Eye (tissue), 1 donor: Measurements from ENCODE around the gene SRSF6.
"Not testable (repeated sequence)": the region's sequence is repeated elsewhere in the genome, so short reads cannot be mapped to it uniquely, and the experiment has no call there.

Source experiments
- DNase-seq: peaks from one replicate; pipeline ENCODE4 v3.0.0-alpha.2; 2015

SRSF6 gene

DNA sequence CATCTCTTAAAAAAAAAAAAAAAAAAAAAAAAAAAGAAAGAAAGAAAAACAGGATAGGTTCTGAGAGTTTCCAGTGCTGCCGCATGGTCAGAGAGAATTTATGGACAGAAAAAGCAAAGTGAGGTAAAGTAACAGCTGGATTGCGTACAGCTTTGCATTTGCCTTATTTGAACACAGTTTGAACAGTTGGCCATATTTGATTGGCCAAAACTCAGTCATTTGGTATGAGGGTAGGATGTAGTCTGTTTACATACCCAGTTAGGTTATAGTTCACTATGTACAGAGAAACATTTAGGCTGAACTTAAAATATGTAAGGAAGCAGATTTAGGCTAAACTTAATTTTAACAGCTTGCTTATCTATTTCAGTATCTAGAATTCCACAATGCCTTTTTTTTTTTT, 32.3 kb downstream of the SRSF6 start:
- DNase-seq: no peak

DNA sequence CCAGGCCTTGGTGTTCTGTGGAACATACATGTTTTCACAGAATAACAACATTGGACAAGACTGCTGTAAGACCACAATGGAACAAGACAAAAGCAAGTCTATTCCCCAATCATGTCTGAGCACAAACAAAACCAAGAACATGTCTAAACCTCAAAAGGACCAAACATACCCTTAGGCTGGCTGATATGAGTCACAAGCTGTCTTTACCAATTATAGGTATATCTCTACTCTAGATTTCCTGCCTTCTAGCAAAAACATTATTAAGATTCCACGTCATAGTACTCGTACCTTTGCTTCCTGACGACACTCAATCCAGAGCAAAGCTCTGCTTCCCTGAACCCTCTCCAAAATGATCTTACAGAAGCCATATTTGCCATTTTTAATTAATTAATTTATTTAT, 34.4 kb downstream of the SRSF6 start:
- no peak for DNase-seq

DNA sequence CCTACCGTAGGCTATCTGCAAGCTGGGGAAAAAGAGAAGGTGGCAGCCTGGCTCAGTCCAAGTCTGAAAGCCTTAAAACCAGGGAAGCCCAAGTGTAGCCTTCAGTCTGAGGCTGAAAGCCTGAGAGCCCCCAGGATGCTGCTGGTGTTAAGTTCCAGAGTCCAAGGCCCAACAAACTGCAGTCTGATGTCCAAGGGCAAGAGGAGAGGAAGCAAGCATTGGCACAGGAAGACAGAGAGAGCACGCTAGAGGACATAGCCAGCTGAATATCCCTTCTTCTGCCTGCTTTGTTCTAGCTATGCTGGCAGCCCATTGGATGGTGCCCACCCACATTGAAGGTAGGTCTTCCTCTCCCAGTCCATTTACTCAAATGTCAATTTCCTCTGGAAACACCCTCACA, 37.7 kb downstream of the SRSF6 start:
- no peak for DNase-seq

DNA sequence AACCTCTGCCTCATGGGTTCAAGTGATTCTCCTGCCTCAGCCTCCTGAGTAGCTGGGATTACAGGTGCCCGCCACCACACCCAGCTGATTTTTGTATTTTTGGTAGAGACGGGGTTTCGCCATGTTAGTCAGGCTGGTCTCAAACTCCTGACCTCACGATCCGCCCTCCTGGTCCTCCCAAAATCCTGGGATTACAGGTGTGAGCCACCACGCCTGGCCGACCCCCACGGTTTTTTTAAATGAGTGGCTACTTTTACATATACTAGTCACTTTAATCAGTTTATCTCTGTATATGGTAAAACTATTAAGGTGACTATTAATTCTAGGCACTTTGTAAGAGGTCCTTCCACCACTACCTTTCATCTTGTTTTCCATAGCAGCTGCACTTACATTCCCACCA, 44.3 kb downstream of the SRSF6 start:
- DNase-seq: not testable (repeated sequence)

DNA sequence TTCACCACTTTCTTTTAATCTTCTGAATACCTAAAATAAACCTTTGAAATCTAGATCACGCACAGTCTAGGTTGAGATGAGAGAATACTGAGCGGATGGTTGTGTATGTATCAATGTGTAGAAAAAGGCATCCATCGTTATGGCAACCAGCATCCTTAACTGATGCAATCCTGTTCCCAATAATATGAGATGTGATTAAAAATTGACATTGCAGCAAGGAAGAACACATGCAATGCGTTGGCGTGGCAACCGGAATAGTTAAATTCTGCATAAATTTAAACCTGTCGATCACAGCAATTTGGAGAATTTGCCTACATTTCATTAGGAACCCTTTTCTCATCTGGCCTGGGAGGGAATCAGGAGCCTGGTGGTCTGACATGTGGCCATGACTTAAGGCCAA, 48.5 kb downstream of the SRSF6 start:
- no peak for DNase-seq

DNA sequence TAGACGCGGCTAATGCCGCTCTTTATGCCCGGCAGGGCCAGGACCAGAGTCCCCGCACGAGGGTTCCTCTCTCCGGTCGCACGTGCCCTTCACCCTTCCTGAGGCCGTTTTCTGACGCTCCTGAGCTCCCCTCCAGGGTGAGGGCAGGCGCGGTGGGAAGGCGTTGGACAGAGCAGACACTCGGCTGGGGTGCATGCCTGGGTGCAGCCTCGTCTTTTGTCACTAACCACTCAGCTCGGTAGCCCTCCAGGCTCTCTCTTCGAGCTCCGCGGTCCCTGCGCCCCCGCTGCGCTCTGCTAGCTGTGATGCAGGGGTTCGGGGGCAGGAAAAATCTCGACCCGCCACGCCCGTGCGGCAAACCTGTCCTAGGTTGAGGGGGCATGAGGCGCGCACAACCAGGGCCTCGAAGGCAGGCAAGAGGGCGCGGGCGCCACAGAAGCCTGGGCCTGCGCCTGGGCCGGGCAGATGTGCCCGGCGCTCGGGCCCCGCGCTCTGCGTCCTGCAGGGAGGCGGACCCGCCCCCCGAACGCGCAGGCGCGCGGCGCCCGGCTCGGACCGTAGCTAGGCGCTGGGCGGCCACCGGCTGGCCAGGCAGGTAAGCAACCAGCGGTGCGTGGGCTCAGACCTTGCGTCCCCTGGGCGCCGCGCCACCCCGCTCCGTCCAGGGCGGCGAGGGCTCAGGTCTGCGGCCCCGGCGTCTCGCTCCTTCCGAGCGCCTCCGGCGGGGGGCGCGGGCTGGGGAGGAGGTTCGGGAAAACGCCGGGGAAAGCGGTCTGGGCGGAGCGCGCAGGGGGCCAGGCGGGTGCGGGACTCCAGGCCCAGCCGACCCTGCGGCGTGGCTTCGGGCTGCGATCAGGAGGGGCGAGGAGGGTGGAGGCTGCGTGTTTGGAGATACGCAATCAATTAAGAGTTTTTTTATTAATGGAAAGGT, 49.7 kb downstream of the SRSF6 start, which contains the start of gene L3MBTL1:
Gene L3MBTL1, plus strand, starts transcription at position 548 of the 931 bp plus-strand sequence. CDS start 5,807 bp downstream, outside the sequence.
- peak; percentile 77 for DNase-seq

DNA sequence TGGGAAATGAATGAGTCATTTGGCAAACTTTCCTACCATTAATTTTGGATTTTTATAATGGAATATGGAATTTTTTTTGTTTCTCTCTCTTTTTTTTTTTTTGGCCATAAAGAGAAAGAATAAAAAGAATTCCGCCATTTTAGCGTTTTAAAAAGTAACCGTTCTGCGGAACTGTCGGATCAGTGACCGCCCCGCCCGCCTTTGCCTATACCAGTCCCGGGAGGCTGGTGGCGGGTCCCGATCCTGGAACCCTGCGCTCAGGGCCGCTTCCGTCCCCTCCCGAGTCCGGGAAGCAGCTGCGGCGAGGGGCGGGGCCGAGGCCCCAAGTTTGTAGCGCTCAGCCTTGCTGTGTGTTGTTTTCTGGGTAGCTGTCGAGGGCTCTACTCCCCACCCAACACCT, 50.4 kb downstream of the SRSF6 start:
- peak; percentile 14 for DNase-seq

DNA sequence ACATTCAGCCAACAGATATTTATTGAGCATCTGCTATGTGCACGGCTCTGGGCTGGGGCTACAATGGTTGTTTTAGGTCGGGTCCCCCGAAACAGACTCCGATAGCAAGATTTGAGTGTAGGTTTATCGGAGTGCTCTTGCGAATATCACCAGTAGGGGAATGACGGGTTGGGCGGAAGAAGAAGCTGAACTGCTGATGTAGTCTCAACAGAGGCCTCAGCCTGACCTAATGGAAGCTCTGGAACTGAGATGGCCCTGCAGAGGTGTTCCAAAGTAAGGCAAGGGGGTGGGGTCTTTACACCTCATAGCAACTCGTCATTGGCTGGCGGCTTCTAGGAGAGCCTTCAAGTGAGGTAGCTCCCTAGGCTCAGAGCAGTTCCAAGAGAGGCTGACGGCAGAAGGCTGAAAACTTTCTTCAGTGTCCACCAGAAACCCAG, 50.9 kb downstream of the SRSF6 start:
- DNase-seq: peak; percentile 19

DNA sequence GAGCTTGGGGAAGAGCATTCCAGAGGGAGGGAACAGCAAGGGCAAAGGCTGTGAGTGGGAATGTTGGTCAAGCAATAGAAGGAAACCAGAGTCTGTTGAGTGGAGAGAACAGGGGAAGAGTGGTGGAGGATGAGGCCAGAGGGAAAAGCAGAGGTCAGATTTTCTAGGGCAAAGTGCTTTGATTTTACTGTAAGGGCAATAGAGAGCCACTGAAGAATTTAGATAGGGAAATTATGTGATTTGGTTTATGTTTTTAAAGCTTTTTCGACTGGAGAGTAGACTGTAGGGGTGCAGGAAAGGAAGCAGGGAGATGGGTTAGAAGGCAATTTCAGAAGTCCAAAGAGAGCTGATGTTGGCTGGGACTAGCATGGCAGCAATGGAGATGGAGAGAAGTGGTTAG, 54.2 kb downstream of the SRSF6 start:
- DNase-seq: no peak

DNA sequence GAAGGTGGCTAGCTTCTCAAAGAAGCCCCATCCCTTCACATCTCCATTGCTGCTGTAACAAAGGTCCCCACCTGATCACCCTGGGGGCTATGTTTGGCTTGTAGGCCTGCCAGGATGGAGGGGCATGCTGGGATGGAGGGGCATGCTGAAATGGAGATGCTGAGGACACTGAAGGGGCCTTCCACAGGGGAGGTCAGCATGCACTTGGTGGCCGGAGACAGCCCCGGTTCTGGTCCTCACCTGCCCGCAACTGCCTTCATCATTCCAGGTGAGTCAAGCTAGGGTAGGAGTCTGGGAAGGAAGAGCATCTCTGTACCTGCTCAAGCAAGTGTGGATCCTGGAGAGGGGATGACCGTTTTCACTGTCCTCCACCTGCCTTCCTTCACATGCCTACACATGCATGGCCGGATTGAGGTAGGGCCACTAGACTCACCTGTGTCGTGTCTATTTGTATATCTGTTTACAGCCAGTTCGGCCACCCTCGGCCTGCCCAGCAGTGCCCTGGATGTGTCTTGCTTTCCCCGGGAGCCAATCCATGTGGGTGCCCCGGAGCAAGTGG, 55.8 kb downstream of the SRSF6 start:
- DNase-seq: no peak
